ENCODE measurements around the gene RETREG1. TPM values are rescaled to one million over a fixed set of nuclear protein-coding genes. Genes with fewer than 3 reads are reported as not detected.
"Not testable (repeated sequence)": the region's sequence is repeated elsewhere in the genome, so short reads cannot be mapped to it uniquely, and the experiment has no call there.

The RETREG1 gene
- total RNA-seq, 1 donor from 2014 or later, result 160 TPM

DNA sequence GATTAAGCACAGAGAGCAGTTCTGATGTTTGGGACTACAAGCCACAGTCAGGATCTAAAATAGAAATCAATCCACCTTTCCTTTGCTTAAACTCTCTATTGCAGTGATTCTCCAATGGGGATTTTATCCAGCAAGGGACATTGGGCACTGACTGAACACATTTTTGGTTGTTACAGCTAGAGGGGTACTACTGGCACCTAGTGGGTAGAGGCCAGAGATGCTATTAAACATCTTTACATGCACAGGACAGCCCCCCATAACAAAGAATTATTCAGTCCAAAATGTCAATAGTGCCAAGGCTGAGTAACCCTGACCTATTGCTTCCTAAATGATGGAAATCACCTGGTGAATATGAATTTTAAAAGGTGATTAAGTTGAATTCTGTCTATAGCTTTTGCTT, 163.2 kb downstream of the RETREG1 start:
- no peak for DNase-seq

DNA sequence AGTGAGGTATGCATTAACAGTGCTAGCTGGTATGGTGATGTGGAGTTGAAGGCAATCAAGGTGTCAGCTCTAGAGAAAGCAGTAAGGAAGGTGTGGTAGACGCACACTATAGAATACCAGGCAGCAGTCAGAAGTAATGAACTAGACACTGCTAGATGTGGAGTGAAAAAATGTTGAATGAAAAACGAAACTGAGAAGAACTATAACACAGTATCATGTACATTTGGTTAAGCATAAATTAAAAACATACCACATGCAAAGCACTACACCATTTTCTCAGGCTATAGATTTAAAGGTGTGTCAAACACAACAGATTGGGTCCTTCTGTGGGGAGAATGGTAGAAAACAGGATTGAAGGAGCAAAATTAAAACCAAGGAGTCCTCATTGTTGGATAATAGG, 166.6 kb downstream of the RETREG1 start:
- no peak for DNase-seq

DNA sequence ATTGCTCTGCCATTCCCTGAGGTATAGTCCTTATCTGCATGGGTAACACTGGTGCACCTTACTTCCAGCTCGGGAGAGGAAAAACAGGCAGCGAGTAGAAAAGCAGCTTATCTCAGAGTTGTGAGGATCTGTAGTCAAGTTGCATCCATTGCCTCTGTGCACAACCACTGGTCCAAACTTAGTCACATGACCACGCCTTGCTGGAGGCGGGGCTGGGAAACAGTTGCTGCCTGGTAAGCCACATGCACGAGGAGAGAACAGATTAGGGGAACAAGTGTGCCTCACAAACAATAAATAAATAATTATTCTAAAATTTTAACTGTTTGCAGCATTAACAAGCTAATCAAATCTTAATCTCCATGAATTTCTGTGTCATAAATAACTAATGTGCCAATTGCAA, 169.8 kb downstream of the RETREG1 start:
- DNase-seq, result no peak

DNA sequence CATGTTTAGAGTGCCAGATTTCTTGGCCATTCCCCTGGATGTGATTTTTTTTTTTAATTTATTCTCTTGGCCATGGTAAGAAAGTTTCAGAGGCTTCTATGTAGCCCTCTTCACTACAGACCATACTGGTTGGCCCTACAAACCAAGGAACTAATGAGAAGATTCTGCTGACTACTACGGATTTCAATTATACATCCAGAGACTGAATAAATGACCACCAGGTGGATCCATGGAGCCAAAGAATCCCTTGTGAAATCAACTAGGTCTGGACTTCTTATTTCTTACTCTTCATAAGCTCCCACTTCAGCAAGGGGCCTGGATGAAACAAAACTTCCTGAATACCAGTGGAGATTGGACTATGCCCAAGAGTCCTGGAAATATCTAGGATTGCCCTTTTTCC, 178.8 kb downstream of the RETREG1 start:
- no peak for DNase-seq

DNA sequence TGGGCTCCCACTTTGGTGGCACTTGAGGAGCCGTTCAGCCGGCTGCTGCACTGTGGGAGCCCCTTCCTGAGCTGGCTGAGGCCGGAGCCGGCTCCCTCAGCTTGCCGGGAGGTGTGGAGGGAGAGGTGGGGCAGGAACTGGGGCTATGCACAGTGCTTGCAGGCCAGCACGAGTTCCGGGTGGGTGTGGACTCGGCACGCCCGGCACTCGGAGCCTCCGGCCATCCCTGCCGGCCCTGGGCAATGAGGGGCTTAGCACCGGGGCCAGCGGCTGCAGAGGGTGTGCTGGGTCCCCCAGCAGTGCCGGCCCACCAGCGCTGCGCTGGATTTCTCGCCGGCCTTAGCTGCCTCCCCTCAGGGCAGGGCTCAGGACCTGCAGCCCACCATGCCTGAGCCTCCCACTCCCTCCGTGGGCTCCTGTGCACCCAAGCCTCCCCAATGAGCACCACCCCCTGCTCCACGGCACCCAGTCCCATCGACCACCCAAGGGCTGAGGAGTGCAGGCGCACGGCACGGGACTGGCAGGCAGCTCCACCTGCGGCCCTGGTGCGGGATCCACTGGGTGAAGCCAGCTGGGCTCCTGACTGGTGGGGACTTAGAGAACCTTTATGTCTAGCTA, 180.6 kb downstream of the RETREG1 start:
- DNase-seq, result not testable (repeated sequence)

DNA sequence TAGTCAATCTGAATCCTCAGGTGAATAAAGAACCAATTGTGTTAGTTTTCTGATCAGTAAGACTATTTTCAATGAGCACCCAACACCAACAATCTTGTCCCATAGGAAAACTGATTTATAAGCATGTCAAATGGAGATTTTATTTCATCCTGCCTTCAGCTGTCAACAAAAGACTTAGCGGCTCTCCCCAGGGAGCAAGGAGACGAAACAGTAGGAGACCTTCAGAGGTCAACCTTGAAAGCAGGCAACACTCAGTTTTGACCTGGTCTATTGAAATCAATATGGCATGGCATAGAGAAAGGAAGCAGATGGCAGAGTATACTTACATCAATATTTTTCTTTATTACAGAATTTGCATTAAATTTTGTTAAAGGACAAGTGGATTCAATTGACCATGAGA, 185.3 kb downstream of the RETREG1 start:
- DNase-seq, result no peak

DNA sequence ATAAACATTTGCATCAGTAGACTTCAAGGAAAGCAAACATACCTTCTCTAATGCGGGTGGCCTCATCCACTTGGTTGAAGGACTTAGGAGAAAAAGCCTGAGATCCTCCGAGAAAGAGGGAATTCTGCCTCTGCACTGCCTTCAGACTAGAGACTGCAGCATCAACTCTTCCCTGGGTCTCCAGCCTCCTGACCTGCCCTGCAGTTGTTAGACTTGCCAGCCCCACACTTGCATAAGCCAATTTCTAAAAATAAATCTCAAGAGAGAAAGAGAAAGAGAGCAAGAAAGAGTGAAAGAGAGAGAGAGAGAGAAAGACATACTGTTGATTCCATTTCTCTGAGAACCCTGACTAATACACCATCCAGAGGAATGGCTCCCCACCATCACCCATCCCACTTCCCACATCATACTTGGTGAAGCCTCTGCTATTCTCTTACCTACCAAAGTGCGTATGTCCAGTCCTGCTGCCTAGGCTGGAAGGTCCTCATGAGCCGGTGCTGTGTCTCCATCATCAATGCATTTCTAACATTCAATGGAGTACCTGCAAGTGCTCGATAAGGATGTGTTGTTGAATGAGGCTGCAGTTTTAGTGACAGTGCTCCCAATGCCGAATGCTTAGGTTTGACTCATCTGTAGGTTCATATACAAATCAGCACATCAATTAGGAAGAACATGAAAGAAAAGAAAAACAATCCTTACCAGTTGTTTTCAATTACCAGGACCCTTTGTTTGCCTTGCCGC, 186.3 kb downstream of the RETREG1 start:
- DNase-seq, result no peak

DNA sequence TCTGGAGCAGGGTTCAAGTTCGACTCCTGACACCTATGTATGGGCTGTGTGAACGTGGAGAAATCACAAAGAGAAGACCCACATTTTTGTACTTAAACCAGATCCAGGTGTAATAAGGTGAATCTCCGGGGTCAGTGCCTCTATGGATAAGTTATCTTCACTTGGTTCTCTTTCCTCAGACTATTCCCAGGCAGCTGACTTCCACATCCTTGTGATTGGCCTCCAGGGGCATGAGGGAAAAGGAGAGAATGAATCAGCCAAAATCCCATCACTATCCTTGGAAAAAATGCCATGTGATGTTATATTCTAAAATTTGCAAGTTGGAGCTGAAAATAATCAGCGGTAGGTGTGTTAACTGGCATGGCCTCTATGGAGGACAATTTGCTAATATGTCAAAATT, 188.4 kb downstream of the RETREG1 start:
- no peak for DNase-seq

DNA sequence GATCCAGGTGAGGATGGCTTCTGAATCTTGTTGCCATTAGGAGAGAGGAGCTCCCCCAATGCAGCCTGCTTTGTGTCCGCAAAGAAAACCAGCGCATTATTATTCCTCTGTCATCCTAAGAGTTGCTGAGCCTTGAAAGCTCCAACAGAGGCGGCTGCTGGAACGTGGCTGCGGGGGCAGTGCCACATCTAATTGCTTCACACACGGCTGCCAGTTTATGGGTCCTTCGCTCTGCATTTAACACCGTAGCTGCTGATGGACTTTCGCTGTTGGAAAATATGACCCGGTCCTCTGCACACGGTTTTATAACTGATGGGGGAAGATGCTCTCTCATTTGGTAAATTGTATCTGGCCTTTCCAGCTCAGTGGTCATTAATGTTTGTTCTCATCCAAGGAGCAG, 189.2 kb downstream of the RETREG1 start:
- DNase-seq, result no peak

Small RNA genes within 50 kb of the gene (small RNA-seq; reads per million reads assigned to genes)
- not detected for gene RF00019 (ENCODE audit: low replicate concordance)

Other genes starting within 250 kb of the RETREG1 start
- gene ZNF622, start 151.2 kb downstream of the RETREG1 start, total RNA-seq, result 27.8 TPM